COLO829 (cell line): Measurements from ENCODE around the gene CNTN6.

Experiments
- DNase-seq: peaks from one replicate; pipeline ENCODE4 v3.0.0; 2012; ENCODE audit warnings: low spot score

CNTN6 gene

GRCh38 chr3:1092771-1093170 is at the start of gene CNTN6:
Gene CNTN6 (plus strand): TSS chr3:1093024. CDS start chr3:1148009, 54,985 bp downstream.
- peak; percentile 3 for DNase-seq

- DNase-seq, result no peak
Observed at GRCh38 chr3:1048558-1048957, 44.3 kb upstream of the CNTN6 start.

- DNase-seq, result no peak
Observed at GRCh38 chr3:1055870-1056269, 37.0 kb upstream of the CNTN6 start.

- DNase-seq, result peak; percentile 3
Observed at GRCh38 chr3:1056744-1057143, 36.1 kb upstream of the CNTN6 start.

- no peak for DNase-seq
Observed at GRCh38 chr3:1057436-1057835, 35.4 kb upstream of the CNTN6 start.

GRCh38 chr3:1068985-1069384 is 23.8 kb upstream of the CNTN6 start:
- no peak for DNase-seq

- DNase-seq, result no peak
Observed at GRCh38 chr3:1072041-1072440, 20.8 kb upstream of the CNTN6 start.

- DNase-seq, result no peak
Observed at GRCh38 chr3:1079662-1080061, 13.2 kb upstream of the CNTN6 start.

GRCh38 chr3:1082108-1082507 is 10.7 kb upstream of the CNTN6 start:
- DNase-seq, result peak; percentile 23

GRCh38 chr3:1087066-1087560 is 5.7 kb upstream of the CNTN6 start:
- peak; percentile 33 for DNase-seq

- no peak for DNase-seq
Observed at GRCh38 chr3:1088503-1088902, 4.3 kb upstream of the CNTN6 start.

- DNase-seq, result no peak
Observed at GRCh38 chr3:1091286-1091685, 1.5 kb upstream of the CNTN6 start.

GRCh38 chr3:1092061-1092460 is 763 bp upstream of the CNTN6 start:
- DNase-seq, result peak; percentile 1

- DNase-seq, result no peak
Observed at GRCh38 chr3:1093217-1093616, 393 bp downstream of the CNTN6 start.

- DNase-seq, result no peak
Observed at GRCh38 chr3:1103525-1103924, 10.7 kb downstream of the CNTN6 start.

- DNase-seq, result peak; percentile 48
Observed at GRCh38 chr3:1117843-1118473, 25.1 kb downstream of the CNTN6 start.

- no peak for DNase-seq
Observed at GRCh38 chr3:1131166-1131565, 38.3 kb downstream of the CNTN6 start.

- no peak for DNase-seq
Observed at GRCh38 chr3:1135194-1135593, 42.4 kb downstream of the CNTN6 start.

GRCh38 chr3:1138036-1138435 is 45.2 kb downstream of the CNTN6 start:
- no peak for DNase-seq

- DNase-seq, result no peak
Observed at GRCh38 chr3:1139071-1139470, 46.2 kb downstream of the CNTN6 start.

GRCh38 chr3:1147326-1147725 is 54.5 kb downstream of the CNTN6 start:
- DNase-seq, result no peak

GRCh38 chr3:1147819-1148218 is 55.0 kb downstream of the CNTN6 start:
- DNase-seq, result no peak

GRCh38 chr3:1164101-1164500 is 71.3 kb downstream of the CNTN6 start:
- no peak for DNase-seq

- no peak for DNase-seq
Observed at GRCh38 chr3:1171320-1171719, 78.5 kb downstream of the CNTN6 start.
